Testis (tissue), 2 donors: ENCODE results near the gene LAMTOR4.

Source experiments
- CTCF ChIP-seq, 3 experiments: fragments of 450-650 bp in 2 of 3; fragments of 200-600 bp in 1 of 3; sonication (generic) in 1 of 3; IDR thresholded peaks; one replicate each; pipeline ENCODE4 v1.5.1; 2016 to 2019; ENCODE audit warnings: antibody characterized with exemption in 3 of 3, mild to moderate bottlenecking in 2 of 3, moderate library complexity in 1 of 3
- POLR2A ChIP-seq: fragments of 450-650 bp; IDR thresholded peaks from one replicate; pipeline ENCODE4 v1.6.1; 2017; ENCODE audit warnings: antibody characterized with exemption, mild to moderate bottlenecking, moderate library complexity

- TF ChIP-seq CTCF (IDR thresholded peaks at IDR 0.05) (no peak), POLR2A (no peak)
Observed at GRCh38 chr7:100111914-100112313, 36.8 kb upstream of the LAMTOR4 start.
